H1 (cell line): Measurements from ENCODE around the gene TM9SF3. TPM values are rescaled to one million over a fixed set of nuclear protein-coding genes. Genes with fewer than 3 reads are reported as not detected.

Experiments
- ASH2L ChIP-seq: fragments of 200-600, 300-600 bp; sonication (generic); IDR thresholded peaks from one replicate; pipeline ENCODE4 v1.7.1; 2017; ENCODE audit warnings: low read length
- HDAC2 ChIP-seq, 2 experiments: fragments of 300-600 bp in 1 of 2; sonication (generic) in 1 of 2; IDR thresholded peaks; 2 replicates each; pipeline ENCODE4 v1.6.1; 2011 to 2012; ENCODE audit warnings: low read depth in 2 of 2, low read length in 2 of 2, mild to moderate bottlenecking in 2 of 2, moderate library complexity in 2 of 2, borderline replicate concordance in 1 of 2, inconsistent platforms in 1 of 2
- NANOG ChIP-seq: IDR thresholded peaks from 2 replicates; pipeline ENCODE4 v1.6.1; 2011; ENCODE audit warnings: low read length, low read depth, mild to moderate bottlenecking, inconsistent platforms; ENCODE audit not compliant: insufficient read depth, poor library complexity, severe bottlenecking
- SUZ12 ChIP-seq: fragments of 200-600 bp; sonication (generic); IDR thresholded peaks from 2 replicates; pipeline ENCODE4 v1.6.1; 2012; ENCODE audit warnings: mild to moderate bottlenecking, inconsistent platforms, low read length, moderate library complexity, mixed read lengths
- polyA plus RNA-seq, 7 experiments: library from polyadenylated mRNA; depleted of rRNA in 3 of 7; stranded (reverse) in 5 of 7; unstranded in 2 of 7; fragments of >200 nt in 5 of 7; fragments of 200-250 nt in 2 of 7; gene quantifications; 1 replicate in 5 of 7; 2 replicates in 1 of 7; 4 replicates in 1 of 7; pipeline versions ENCODE4 v1.2.1 to v1.2.3, GENCODE V29; 2011 to 2013; ENCODE audit warnings: missing spikeins in 2 of 7, mixed read lengths in 2 of 7
- total RNA-seq: library from RNA; stranded (reverse); fragmentation: NEBNext Ultra II Directional; extraction: Animal tissue kit (Norgen Biotek cat#: 25700); gene quantifications from 2 replicates; pipeline ENCODE4 v1.2.1, GENCODE V29; 2021
- TF ChIP-seq, protein P1 (sequence below), 3 experiments: IDR thresholded peaks; 1 replicate in 2 of 3; 2 replicates in 1 of 3; pipeline versions ENCODE4 v1.5.1 to v1.6.1; 2011; ENCODE audit warnings: low read length in 3 of 3, mild to moderate bottlenecking in 3 of 3, inconsistent platforms in 2 of 3, low read depth in 1 of 3, moderate library complexity in 1 of 3; ENCODE audit not compliant: insufficient read depth in 1 of 3; ENCODE audit errors: control extremely low read depth in 1 of 3
- TF ChIP-seq, protein P2 (sequence below): fragments of 300-600 bp; sonication (generic); IDR thresholded peaks from 2 replicates; pipeline ENCODE4 v1.7.1; 2012; ENCODE audit warnings: low read length, moderate library complexity, mild to moderate bottlenecking, inconsistent platforms; ENCODE audit not compliant: insufficient replicate concordance

TM9SF3 gene
- total and polyA plus RNA-seq, 2 of the 8 experiments (the other 6 are each of a cell fraction or from before 2014, with no cell fraction given), result 123 to 127 TPM

DNA sequence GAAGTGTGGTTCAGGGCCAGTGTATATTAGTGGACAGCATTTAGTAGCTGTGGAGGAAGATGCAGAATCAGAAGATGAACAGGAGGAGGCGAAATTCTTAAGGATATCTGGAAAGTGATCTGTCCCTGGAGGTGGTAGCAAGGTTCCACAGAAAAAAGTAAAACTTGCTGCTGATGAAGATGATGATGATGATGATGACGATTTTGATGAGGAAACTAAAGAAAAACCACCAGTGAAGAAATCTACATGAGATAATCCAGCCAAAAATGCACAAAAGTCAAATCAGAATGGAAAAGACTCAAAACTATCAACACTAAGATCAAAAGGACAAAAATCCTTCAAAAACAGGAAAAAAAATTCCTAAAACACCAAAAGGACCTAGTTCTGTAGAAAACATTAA is 26.3 kb downstream of the TM9SF3 start (continued):
- TF ChIP-seq, protein P1, sequence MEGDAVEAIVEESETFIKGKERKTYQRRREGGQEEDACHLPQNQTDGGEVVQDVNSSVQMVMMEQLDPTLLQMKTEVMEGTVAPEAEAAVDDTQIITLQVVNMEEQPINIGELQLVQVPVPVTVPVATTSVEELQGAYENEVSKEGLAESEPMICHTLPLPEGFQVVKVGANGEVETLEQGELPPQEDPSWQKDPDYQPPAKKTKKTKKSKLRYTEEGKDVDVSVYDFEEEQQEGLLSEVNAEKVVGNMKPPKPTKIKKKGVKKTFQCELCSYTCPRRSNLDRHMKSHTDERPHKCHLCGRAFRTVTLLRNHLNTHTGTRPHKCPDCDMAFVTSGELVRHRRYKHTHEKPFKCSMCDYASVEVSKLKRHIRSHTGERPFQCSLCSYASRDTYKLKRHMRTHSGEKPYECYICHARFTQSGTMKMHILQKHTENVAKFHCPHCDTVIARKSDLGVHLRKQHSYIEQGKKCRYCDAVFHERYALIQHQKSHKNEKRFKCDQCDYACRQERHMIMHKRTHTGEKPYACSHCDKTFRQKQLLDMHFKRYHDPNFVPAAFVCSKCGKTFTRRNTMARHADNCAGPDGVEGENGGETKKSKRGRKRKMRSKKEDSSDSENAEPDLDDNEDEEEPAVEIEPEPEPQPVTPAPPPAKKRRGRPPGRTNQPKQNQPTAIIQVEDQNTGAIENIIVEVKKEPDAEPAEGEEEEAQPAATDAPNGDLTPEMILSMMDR (IDR thresholded peaks at IDR 0.05; ENCODE audit: control extremely low read depth in 1 of 3, insufficient read depth in 1 of 3, low read depth in 1 of 3, low read length in 3 of 3), result no peak
- TF ChIP-seq SUZ12 (no peak), ASH2L (no peak), NANOG (no peak), HDAC2 (IDR thresholded peaks at IDR 0.05; ENCODE audit: borderline replicate concordance in 1 of 2, low read depth in 2 of 2, low read length in 2 of 2) (no peak)
- TF ChIP-seq, protein P2, sequence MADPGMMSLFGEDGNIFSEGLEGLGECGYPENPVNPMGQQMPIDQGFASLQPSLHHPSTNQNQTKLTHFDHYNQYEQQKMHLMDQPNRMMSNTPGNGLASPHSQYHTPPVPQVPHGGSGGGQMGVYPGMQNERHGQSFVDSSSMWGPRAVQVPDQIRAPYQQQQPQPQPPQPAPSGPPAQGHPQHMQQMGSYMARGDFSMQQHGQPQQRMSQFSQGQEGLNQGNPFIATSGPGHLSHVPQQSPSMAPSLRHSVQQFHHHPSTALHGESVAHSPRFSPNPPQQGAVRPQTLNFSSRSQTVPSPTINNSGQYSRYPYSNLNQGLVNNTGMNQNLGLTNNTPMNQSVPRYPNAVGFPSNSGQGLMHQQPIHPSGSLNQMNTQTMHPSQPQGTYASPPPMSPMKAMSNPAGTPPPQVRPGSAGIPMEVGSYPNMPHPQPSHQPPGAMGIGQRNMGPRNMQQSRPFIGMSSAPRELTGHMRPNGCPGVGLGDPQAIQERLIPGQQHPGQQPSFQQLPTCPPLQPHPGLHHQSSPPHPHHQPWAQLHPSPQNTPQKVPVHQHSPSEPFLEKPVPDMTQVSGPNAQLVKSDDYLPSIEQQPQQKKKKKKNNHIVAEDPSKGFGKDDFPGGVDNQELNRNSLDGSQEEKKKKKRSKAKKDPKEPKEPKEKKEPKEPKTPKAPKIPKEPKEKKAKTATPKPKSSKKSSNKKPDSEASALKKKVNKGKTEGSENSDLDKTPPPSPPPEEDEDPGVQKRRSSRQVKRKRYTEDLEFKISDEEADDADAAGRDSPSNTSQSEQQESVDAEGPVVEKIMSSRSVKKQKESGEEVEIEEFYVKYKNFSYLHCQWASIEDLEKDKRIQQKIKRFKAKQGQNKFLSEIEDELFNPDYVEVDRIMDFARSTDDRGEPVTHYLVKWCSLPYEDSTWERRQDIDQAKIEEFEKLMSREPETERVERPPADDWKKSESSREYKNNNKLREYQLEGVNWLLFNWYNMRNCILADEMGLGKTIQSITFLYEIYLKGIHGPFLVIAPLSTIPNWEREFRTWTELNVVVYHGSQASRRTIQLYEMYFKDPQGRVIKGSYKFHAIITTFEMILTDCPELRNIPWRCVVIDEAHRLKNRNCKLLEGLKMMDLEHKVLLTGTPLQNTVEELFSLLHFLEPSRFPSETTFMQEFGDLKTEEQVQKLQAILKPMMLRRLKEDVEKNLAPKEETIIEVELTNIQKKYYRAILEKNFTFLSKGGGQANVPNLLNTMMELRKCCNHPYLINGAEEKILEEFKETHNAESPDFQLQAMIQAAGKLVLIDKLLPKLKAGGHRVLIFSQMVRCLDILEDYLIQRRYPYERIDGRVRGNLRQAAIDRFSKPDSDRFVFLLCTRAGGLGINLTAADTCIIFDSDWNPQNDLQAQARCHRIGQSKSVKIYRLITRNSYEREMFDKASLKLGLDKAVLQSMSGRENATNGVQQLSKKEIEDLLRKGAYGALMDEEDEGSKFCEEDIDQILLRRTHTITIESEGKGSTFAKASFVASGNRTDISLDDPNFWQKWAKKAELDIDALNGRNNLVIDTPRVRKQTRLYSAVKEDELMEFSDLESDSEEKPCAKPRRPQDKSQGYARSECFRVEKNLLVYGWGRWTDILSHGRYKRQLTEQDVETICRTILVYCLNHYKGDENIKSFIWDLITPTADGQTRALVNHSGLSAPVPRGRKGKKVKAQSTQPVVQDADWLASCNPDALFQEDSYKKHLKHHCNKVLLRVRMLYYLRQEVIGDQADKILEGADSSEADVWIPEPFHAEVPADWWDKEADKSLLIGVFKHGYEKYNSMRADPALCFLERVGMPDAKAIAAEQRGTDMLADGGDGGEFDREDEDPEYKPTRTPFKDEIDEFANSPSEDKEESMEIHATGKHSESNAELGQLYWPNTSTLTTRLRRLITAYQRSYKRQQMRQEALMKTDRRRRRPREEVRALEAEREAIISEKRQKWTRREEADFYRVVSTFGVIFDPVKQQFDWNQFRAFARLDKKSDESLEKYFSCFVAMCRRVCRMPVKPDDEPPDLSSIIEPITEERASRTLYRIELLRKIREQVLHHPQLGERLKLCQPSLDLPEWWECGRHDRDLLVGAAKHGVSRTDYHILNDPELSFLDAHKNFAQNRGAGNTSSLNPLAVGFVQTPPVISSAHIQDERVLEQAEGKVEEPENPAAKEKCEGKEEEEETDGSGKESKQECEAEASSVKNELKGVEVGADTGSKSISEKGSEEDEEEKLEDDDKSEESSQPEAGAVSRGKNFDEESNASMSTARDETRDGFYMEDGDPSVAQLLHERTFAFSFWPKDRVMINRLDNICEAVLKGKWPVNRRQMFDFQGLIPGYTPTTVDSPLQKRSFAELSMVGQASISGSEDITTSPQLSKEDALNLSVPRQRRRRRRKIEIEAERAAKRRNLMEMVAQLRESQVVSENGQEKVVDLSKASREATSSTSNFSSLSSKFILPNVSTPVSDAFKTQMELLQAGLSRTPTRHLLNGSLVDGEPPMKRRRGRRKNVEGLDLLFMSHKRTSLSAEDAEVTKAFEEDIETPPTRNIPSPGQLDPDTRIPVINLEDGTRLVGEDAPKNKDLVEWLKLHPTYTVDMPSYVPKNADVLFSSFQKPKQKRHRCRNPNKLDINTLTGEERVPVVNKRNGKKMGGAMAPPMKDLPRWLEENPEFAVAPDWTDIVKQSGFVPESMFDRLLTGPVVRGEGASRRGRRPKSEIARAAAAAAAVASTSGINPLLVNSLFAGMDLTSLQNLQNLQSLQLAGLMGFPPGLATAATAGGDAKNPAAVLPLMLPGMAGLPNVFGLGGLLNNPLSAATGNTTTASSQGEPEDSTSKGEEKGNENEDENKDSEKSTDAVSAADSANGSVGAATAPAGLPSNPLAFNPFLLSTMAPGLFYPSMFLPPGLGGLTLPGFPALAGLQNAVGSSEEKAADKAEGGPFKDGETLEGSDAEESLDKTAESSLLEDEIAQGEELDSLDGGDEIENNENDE, result no peak
